GM18867 (cell line): ENCODE data around the gene PMEPA1.

Experiments used
- ATAC-seq: cut with Tn5 transposase; IDR thresholded peaks from one replicate; pipeline ENCODE4 v1.9.1; 2021; ENCODE audit warnings: mild to moderate bottlenecking, moderate library complexity; ENCODE audit not compliant: unreplicated experiment

Gene PMEPA1

DNA sequence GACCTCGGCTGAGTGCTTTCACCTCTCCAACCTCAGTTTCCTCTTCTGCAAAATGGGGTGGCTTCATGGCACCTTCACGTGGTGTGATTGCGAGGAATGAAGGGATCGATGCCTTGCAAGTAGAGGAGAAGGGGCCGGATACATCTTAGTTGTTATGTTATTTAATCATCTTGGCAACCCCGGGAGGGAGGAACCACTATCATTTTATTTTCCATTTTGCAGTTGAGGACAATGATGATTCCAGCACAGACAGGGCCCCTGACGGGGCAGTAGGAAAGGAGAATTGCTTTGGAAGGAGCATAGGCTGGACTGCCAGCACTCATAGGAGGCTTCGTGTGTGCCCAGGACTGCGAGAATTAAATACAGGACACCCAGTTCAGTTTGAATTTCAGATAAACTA lies 2.5 kb upstream of the PMEPA1 start:
- ATAC-seq = no peak

DNA sequence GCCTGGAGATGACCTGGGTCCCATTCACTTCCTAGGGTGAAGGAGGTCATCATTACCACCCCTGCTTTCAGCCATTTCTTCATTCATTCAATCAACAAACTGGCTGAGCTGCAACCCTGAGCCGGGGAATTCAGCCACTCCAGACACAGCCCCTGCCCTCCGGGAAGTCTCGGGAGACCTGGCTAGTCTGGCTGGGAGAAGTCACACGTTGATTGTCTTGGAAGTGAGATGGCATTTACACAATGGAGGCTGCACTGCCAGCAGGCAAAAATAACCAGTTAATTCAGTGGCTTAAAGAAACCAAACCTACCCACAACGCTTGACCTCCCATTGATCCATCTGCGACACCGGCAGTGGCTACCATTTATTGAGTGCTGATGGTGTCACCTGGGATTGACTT lies 2.0 kb upstream of the PMEPA1 start:
- ATAC-seq = no peak

DNA sequence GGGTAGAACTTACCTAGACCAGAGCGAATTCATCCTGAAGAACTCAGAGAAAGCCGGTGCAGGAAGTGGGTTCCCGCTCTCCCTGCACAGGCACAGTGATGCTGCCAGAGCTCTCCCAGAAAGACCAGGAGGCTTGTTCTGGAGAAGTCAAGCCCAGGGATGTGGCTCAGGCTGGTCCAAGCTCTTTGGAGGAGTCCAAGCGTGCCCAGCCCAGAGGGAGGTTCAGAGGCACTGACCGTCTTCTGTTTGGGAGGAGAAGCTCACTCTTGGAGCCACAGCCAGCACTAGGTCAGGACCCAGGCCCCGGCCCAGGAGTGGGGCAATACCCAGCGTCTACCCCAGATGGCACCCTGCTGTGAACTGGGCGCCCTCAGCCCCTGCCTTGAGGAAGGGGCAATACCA lies 1.5 kb upstream of the PMEPA1 start:
- no peak for ATAC-seq

DNA sequence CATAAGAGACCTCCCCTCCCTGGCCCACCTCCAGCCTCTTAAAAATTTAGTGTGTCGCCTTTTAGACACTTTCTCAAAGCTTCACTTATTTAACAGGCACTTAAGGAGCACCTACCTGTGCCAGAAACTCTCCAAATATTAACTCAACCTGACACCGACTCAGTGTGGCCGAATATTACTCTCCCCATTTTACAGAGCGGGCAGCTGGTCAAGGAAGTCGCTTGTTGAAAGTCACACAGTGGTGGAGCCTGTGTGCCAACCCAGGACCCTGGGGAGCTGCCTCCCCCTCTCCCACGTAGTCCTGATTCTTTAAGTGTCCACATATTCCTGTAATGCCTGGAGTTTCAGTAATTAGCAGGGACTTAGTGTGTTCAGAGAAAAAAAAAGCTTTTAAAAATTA lies 1.0 kb upstream of the PMEPA1 start:
- ATAC-seq = no peak

DNA sequence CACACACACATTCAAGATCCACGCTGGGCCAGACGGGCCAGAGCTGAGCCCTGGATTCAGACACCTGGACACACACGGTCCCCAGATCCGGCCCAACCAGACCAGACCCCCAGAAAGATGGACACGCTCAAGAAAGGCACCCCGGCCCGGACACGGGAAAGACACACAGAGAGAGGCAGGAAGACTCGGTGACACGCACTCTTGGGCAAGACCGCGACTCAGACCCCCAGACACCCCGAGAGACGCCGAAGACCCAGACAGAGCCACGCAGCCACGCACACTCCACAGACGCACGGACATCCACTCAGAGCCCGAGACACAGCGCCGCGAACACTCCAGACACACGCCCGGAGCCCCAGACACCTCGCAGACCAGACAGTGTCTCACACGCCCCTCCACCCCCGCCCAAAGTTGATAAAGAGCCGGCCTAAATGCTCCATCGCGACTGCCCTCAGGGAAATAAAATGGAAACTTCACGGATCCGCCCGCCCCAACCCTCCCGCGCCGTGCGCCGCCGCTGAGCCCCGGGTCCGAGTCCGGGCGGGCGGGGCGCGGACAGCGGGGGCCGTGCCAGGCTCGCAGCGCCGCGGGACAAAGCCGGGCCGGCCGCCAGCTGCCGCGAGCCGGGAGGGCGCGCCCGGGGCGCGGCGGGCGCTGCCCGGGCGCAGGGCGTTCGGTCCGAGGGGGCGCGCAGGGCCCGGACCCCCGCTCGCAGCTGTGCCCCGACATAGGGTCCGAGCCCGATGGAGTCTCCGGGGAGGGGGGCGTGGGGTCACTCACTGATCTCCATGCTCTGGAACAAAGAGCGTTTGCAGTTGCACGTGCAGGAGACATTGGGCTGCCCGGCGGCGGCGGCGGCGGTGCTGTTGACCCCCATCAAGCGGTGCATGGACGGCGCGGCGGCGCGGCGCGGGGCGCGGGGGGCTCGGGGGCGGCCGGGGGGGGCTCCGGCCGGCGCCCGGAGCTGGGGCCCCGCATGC lies 831 bp downstream of the PMEPA1 start:
- ATAC-seq = no peak

DNA sequence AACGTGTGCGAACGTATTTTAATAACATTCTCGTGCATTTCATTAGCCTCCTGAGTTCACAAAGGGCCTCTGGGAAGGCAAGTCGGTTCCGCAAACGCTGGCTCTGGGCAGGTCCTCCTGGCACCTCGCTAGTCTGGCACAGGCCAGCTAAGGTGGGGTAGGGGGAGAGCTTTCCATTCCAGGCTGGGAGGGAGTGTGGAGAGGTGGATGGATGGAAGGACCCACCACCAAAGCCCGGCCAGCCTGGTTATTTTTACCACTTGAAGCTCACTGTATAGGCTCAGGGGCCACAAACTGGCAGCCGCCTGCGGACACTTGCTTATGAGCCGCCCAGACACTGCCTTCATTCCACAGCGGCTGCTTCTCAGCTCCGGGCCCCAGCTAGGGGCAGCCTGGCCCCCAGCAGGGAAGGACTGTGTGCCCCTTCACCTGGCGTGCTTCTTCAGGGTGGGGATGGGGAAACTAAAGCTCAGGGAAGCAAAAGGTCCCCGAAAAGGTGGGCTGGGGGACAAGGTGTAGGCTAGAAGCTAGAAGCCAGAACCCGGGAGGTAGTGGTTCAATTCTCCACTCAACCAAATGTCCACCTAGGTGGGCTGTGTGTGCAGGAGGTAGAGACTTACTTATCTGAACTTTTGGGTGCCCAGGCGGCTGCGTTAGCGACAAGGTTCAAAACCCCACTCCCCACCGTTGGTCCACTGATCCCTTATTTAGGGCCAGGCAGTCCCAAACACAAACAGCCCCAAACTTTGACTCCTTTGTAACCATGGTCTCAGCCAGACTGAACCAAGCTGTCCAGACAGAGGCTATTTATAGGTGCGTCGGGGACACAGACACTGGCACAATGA lies 1.7 kb downstream of the PMEPA1 start:
- no peak for ATAC-seq

DNA sequence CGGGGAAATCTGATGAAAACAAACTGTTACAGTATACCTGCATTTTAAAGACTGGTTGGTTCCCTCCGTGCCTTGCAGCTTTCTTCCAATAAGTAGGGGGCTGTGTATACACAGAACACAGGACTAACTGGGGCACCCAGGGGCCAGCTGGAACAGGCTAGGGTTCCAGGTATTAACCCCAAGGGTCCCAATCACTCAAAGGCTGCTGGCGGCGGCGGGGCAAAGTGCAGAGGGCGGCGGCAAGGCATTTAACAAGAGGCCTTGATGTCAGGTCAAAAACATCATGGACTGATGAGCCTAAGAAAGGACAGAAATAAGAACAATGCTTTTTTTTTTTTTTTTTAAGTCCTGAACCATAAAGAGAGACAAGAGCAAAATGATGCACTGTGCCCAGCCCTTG lies 2.5 kb downstream of the PMEPA1 start:
- ATAC-seq = no peak

DNA sequence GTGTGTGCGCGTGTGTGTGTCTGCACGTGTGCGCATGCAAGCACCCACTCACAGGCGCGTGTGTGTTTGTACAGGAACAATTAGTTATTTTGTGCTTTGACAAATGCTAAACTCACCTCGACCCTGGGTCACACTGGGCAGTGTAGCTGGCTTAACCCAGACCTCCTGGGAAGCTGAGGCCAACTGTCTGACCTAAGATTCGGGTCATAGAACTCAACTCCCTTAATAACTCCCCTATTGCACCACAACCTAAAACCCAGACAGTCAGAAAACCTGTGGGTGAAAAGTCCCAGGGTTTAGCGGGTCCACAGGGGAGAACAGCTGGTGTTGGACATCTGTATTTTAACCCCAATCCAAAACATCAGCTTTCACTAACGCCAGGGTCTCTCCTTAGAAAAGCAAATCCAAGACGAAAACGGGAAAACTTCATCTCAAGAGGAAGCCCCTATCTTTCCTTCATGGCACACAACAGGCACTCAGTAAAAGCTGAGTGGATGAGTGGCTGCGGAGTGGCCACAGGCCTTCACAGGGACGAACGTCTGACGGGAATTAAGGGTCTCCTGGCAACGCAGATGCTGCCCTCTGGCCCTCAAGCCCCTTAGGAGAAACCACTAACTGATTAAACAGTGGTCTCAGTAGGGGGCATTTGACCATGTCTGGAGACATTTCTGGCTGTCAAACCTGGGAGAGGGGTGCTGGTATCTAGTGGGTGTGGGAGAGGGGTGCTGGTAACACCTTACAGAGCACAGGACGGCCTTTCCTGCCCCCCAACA lies 4.5 kb downstream of the PMEPA1 start:
- no peak for ATAC-seq

DNA sequence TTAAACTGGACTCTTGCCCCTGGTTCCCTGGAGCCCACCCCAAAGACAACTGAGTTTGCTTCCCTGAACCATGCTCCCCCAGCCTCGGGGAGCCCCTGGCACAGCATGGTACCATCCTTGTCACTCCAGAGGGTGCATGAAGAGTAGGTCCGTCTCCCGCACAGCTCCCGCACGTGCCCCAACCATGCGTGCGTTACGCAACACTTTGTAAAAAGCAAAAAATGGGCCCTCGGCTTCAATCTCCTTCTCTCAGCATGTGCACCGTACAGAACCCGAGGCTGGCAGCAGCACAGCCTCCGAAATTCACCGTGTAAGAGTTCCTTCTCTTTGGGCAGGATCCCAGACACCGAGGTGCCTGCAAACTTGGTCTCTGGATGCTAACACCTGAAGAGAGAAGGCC lies 5.6 kb downstream of the PMEPA1 start:
- ATAC-seq = no peak

DNA sequence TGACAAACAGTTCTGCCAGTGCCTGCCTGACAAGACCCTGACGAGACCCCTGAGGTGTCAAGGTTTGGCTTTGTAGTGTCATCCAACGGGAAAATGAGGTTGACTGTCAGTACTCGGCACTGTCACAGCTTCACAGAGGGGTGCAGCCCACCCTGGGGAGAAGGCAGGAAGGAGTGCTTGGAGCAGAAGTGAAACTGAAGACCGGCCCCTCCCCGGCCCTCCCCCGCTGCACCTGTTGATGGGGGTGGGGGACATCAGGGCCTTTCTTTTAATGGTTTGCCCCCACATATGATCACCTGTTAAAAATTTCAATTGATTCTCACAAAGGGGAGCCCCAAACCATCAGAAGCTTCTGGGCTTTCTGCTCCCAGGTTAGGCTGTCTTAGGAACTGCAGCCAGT lies 6.8 kb downstream of the PMEPA1 start:
- no peak for ATAC-seq

DNA sequence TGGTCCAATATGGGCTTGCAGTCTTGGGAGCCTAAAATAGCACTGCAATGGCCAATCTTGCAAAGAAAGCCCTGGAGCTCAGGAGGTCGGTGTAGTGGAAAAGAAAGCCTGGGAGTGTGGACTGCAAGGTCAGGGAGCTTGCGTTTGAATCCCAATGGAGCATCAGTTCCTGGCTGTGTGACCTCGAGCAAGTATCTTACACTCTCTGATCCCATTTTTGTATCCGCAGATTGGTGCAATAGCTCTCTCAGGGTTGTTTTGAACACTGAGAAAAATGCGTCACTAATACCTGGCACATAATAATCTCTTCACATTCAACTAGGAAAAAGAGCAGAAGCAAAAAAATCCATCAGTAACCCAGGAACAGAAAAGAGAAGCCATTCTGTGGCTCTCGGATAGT lies 7.3 kb downstream of the PMEPA1 start:
- ATAC-seq = no peak

DNA sequence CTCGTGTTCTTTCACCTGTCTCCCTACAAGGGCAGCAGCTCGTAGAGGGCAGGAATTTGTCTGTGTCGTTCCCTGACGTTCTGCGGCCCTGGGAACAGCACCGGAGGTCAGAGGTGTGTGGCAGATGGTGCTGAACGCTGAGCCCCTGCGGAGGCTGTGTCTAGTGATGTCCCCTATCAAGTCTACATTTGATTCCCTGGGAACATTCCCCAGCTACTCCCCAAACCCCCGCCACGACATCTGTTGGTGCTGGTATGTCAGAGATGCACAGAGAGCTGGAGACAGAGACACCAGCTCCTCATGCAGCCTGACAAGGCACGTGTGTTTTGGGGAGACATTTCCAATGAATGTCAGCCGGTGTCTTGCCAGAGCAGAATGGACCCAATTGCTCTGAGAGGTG lies 7.7 kb downstream of the PMEPA1 start:
- no peak for ATAC-seq

DNA sequence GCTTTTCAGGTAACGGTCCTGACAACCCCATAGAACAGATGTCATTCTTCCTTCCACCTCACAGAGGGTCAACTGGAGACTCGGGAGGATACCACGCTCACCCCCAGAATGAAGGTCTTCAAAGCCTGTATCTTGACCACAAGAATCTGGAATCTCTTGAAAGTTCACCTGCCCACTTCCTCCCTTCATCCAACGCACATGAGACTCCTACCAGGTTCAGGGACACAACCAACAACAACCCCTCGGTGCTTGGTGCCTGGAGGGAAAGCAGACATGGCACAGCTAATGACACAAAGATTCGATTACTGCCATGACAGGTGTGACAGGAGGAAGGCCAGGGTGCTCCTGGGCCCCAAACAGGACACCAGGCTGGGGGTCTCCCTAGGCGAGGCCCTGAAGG lies 8.2 kb downstream of the PMEPA1 start:
- ATAC-seq = no peak

DNA sequence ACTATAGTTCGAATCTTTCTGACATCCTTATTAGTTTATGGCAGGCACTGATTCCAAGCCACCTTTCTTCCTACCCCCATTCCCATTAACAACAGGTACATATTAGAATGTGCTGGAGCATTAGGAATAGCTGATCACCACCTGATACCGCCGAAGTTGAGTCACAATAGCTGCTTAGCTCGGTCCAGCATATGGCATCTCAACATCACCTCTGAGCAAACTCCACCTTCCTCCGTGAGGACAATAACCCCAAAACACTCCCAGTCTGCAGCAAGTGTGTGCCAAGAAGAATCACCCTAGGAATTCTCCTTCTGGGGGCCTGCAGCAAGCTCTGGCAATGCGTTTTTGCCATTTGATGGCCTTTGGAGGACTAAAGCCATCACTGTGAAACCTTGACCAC lies 8.7 kb downstream of the PMEPA1 start:
- ATAC-seq = no peak

DNA sequence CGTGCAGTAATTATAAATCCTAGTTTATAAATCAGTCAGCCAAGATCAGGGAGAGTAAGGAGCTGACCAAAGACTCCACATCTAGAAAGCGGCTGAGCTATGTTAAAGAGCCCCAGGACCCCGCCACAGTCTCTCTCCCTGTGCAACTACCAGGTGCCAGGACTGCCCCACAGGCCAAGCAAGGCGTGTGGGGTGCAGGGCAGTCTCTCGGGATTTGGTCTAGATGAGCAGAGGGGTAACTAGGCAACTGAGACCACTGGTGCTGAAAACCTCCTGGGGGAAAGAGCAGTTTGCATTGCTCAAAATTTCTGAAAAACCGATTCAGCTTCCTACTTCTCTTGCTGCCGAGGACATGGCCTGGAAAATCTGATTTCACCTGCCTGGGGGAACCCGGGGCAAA lies 10.4 kb downstream of the PMEPA1 start:
- ATAC-seq = no peak

DNA sequence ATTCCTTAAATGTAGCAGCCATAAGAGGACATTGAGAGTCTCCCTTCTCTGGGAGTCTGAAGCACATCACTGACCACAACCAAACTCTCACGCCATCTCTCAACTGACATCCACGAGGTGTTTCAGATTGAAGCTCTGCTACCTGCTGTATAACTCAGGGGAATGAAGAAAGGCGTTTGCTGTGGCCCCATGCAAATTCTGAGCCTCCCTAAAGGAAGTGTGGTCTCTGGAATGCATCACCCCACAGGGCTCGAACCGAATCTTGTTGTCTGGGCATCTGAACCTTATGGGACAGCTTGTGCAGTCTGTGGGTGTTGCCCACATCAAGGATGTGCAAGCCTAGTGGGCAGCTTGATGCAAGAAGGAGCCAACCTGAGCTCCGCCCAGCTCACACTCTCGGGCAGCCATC lies 10.9 kb downstream of the PMEPA1 start:
- no peak for ATAC-seq

DNA sequence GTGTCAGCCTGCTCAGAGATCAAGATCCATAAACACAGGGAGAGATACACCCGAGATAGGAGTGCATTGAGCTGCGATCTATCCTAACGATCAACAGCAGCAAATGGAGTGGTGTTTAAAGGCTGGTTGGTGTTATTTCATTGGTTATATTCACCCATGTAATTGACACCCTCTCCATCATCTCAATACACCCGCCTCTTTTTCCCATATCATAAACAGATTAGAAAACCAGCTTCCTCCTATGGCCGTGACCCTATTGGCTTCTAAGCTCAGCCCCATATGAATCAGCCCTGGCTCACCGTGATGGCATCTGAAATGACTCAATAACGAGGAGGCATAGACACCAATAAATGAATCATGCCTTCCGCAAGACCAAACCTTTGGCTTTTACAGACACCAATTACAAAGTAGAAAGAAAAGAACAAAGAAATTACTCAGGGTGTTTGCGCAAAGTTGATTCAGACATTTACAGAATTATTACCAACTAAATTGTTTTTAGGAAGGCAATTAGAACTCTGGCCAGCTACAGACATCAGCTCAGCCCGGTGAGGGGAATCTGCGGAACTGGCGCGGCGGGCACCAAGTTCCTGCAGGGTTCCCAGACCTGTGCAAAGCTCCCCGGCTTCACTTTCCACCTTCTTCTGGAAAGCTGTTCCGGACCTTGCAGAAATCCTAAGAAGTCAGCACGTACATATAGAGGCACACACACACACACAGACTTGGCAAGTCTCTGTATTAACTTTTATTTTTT lies 11.5 kb downstream of the PMEPA1 start:
- no peak for ATAC-seq

DNA sequence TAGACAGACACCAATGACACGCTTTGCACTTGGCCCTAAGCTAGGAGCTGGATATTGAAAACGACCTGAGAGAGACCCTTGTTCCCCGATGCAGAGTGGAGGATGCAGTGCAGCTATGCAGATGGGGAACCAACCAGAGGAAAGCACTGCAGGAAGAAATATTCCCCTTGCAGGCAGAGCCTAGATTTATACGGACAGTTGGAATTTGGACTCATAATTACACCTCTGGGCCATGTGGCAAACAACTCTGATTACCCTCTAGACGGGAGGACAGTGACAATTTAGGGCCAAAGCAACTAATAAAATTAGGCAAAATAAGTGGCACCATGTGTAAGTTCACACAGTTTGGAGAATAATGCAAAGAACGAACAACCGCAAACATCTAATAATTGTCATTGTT lies 12.3 kb downstream of the PMEPA1 start:
- no peak for ATAC-seq

DNA sequence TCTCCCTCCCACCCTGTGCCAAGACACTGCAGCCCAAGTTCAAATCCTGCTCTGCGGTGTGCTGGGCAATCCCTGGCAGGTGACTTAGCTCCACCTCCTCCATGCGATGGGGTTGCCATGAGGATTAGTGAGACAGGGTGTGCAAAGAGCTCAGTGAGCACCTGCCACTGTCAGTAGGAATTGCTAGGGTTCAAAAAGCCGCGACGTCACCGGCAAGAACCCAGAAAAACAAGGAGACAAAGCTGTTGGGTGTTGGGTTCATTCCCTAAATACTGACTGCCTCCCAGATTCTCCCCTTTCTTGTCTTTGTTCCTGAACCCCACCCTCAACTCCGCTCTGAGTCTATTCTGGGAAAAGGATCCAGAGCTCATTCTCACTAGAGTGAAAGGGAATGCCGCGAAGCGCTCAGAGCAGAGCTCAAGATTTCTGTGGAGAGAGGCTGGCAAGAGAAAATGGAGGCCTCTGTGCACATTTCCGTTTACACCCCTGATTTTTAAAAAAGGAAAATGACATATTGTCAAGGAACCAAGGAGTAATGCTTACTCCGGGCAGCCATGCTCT lies 13.3 kb downstream of the PMEPA1 start:
- no peak for ATAC-seq

DNA sequence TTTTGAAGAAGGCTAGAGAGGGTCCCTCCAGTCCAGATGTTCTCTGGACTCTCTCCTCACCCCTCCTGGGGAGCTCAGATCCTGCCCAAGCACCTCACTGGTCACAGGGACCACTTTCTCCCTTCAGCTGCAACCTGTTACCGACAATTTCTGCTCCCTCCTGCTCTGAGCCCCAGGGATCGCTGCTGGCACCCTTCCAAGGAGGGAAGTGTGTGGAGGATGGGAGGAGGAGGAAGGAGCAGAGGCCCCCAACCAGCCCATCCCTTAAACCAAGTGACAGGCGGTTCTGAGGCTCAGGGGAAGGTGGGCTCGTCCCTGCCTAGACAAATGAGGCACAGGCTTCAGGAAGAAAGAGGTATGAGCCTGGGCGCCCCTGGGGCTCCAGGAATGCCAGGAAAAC lies 13.9 kb downstream of the PMEPA1 start:
- ATAC-seq = no peak
